Measurements from ENCODE around the gene TRAF4. TPM values are rescaled to one million over a fixed set of nuclear protein-coding genes. Genes with fewer than 3 reads are reported as not detected.

TRAF4 gene
- total RNA-seq, 1 donor from 2014 or later = 36.6 TPM

- DNase-seq (ENCODE audit: low read depth) (no peak), FAIRE-seq (no peak)
- no peak for TF ChIP-seq CTCF (IDR thresholded peaks at IDR 0.05; ENCODE audit: insufficient read depth, low read length, severe bottlenecking)
- H3K27me3 ChIP-seq (ENCODE audit: control insufficient read depth, insufficient read depth, low read length) = no peaks in the 10 kb centered on the region
- no peak overlapping the region for H3K4me3 ChIP-seq (ENCODE audit: low read depth, low read length)
- peaks cover 14% of the 10 kb centered on the region for H3K36me3 ChIP-seq (ENCODE audit: control insufficient read depth, insufficient read depth, low read length)
These were observed 37.1 kb upstream of the TRAF4 start for GRCh38 chr17:28706471-28707338.

GRCh38 chr17:28707339-28707720, 36.5 kb upstream of the TRAF4 start:
- H3K27me3 ChIP-seq (ENCODE audit: control insufficient read depth, insufficient read depth, low read length) = no peaks in the 10 kb centered on the region
- no peak for FAIRE-seq
- no peak for TF ChIP-seq CTCF (IDR thresholded peaks at IDR 0.05; ENCODE audit: insufficient read depth, low read length, severe bottlenecking)

GRCh38 chr17:28710861-28711722, 32.7 kb upstream of the TRAF4 start:
- H3K4me3 ChIP-seq (ENCODE audit: low read depth, low read length) = peak overlapping the region; percentile 70
- H3K27me3 ChIP-seq (ENCODE audit: control insufficient read depth, insufficient read depth, low read length) = no peaks in the 10 kb centered on the region
- TF ChIP-seq CTCF (IDR thresholded peaks at IDR 0.05; ENCODE audit: insufficient read depth, low read length, severe bottlenecking) = no peak
- no peak for FAIRE-seq
- peak; percentile 59 for DNase-seq (ENCODE audit: low read depth)
- H3K36me3 ChIP-seq (ENCODE audit: control insufficient read depth, insufficient read depth, low read length) = peaks cover 10% of the 10 kb centered on the region

More at GRCh38 chr17:28707339-28707720, 36.5 kb upstream of the TRAF4 start:
- no peak for DNase-seq (ENCODE audit: low read depth)
- Histone ChIP-seq H3K4me3 (ENCODE audit: low read depth, low read length) (no peak overlapping the region), H3K36me3 (ENCODE audit: control insufficient read depth, insufficient read depth, low read length) (peaks cover 13% of the 10 kb centered on the region)

- FAIRE-seq (no peak), DNase-seq (ENCODE audit: low read depth) (no peak)
- peak within 1 kb of the TSS; percentile 70 for H3K4me3 ChIP-seq (ENCODE audit: low read depth, low read length)
- peaks cover 10% of the 10 kb centered on the region for H3K36me3 ChIP-seq (ENCODE audit: control insufficient read depth, insufficient read depth, low read length)
- no peak for TF ChIP-seq CTCF (IDR thresholded peaks at IDR 0.05; ENCODE audit: insufficient read depth, low read length, severe bottlenecking)
- no peaks in the 10 kb centered on the region for H3K27me3 ChIP-seq (ENCODE audit: control insufficient read depth, insufficient read depth, low read length)
These were observed 32.1 kb upstream of the TRAF4 start, which contains the start of gene PROCA1 for GRCh38 chr17:28711723-28712031. Gene PROCA1 (minus strand): TSS chr17:28711888. CDS start chr17:28711660, 228 bp downstream.

- FAIRE-seq (no peak), DNase-seq (ENCODE audit: low read depth) (no peak)
- Histone ChIP-seq H3K27me3 (ENCODE audit: control insufficient read depth, insufficient read depth, low read length) (no peaks in the 10 kb centered on the region), H3K4me3 (ENCODE audit: low read depth, low read length) (no peak overlapping the region), H3K36me3 (ENCODE audit: control insufficient read depth, insufficient read depth, low read length) (peaks cover 10% of the 10 kb centered on the region)
- TF ChIP-seq CTCF (IDR thresholded peaks at IDR 0.05; ENCODE audit: insufficient read depth, low read length, severe bottlenecking) = no peak
These were observed 31.6 kb upstream of the TRAF4 start for GRCh38 chr17:28712032-28712704.

Data from bronchial epithelial cell (primary cell).